Raji (cell line): ENCODE data around the gene ARHGAP23.

Experiments
- POLR2A ChIP-seq: IDR thresholded peaks from 2 replicates; pipeline ENCODE4 v1.6.1; 2011; ENCODE audit warnings: low read depth, low read length, control low read depth; ENCODE audit not compliant: insufficient read depth

Gene ARHGAP23

GRCh38 chr17:38536661-38537060 lies 108.4 kb downstream of the ARHGAP23 start:
- no peak for TF ChIP-seq POLR2A

GRCh38 chr17:38538906-38539305 lies 110.6 kb downstream of the ARHGAP23 start:
- TF ChIP-seq POLR2A, result no peak

- TF ChIP-seq POLR2A, result no peak
Measured at GRCh38 chr17:38539386-38539785, 111.1 kb downstream of the ARHGAP23 start.

- TF ChIP-seq POLR2A, result no peak
Measured at GRCh38 chr17:38540514-38541045, 112.3 kb downstream of the ARHGAP23 start.

- no peak for TF ChIP-seq POLR2A
Measured at GRCh38 chr17:38541281-38541680, 113.0 kb downstream of the ARHGAP23 start.

- TF ChIP-seq POLR2A, result no peak
Measured at GRCh38 chr17:38542286-38542685, 114.0 kb downstream of the ARHGAP23 start.

- TF ChIP-seq POLR2A, result no peak
Measured at GRCh38 chr17:38543403-38544174, 115.3 kb downstream of the ARHGAP23 start.

- no peak for TF ChIP-seq POLR2A
Measured at GRCh38 chr17:38544175-38544838, 116.0 kb downstream of the ARHGAP23 start.

GRCh38 chr17:38544839-38545209 lies 116.6 kb downstream of the ARHGAP23 start:
- no peak for TF ChIP-seq POLR2A

GRCh38 chr17:38545531-38546225 lies 117.4 kb downstream of the ARHGAP23 start:
- TF ChIP-seq POLR2A, result no peak

- no peak for TF ChIP-seq POLR2A
Measured at GRCh38 chr17:38546396-38546795, 118.1 kb downstream of the ARHGAP23 start.

- TF ChIP-seq POLR2A, result no peak
Measured at GRCh38 chr17:38547444-38547843, 119.2 kb downstream of the ARHGAP23 start.

GRCh38 chr17:38549285-38549684 lies 121.0 kb downstream of the ARHGAP23 start:
- TF ChIP-seq POLR2A, result no peak

GRCh38 chr17:38550661-38551060 lies 122.4 kb downstream of the ARHGAP23 start:
- TF ChIP-seq POLR2A, result no peak

GRCh38 chr17:38551121-38551520 lies 122.9 kb downstream of the ARHGAP23 start:
- no peak for TF ChIP-seq POLR2A

GRCh38 chr17:38552343-38552742 lies 124.1 kb downstream of the ARHGAP23 start:
- TF ChIP-seq POLR2A, result no peak
